Measurements from ENCODE around the gene PPFIBP1.
"Not testable (repeated sequence)": the region's sequence is repeated elsewhere in the genome, so short reads cannot be mapped to it uniquely, and the experiment has no call there.

The PPFIBP1 gene

GRCh38 chr12:27627853-27628469, 104.0 kb downstream of the PPFIBP1 start:
- DNase-seq (ENCODE audit: low read depth), result not testable (repeated sequence)

- peak; percentile 37 for DNase-seq (ENCODE audit: low read depth)
Measured at GRCh38 chr12:27630219-27630618, 106.2 kb downstream of the PPFIBP1 start.

GRCh38 chr12:27631365-27631764, 107.4 kb downstream of the PPFIBP1 start:
- DNase-seq (ENCODE audit: low read depth), result no peak

- DNase-seq (ENCODE audit: low read depth), result no peak
Measured at GRCh38 chr12:27631813-27632491, 107.9 kb downstream of the PPFIBP1 start.

- peak; percentile 79 for DNase-seq (ENCODE audit: low read depth)
Measured at GRCh38 chr12:27635349-27635972, 111.5 kb downstream of the PPFIBP1 start.

GRCh38 chr12:27636569-27636968, 112.6 kb downstream of the PPFIBP1 start:
- DNase-seq (ENCODE audit: low read depth), result not testable (repeated sequence)

- DNase-seq (ENCODE audit: low read depth), result no peak
Measured at GRCh38 chr12:27637524-27637923, 113.5 kb downstream of the PPFIBP1 start.

- DNase-seq (ENCODE audit: low read depth), result no peak
Measured at GRCh38 chr12:27639265-27639664, 115.3 kb downstream of the PPFIBP1 start.

- DNase-seq (ENCODE audit: low read depth), result not testable (repeated sequence)
Measured at GRCh38 chr12:27640566-27641200, 116.7 kb downstream of the PPFIBP1 start.

- peak; percentile 15 for DNase-seq (ENCODE audit: low read depth)
Measured at GRCh38 chr12:27642361-27642760, 118.4 kb downstream of the PPFIBP1 start.

- not testable (repeated sequence) for DNase-seq (ENCODE audit: low read depth)
Measured at GRCh38 chr12:27642892-27643291, 118.9 kb downstream of the PPFIBP1 start.

- no peak for DNase-seq (ENCODE audit: low read depth)
Measured at GRCh38 chr12:27644158-27644845, 120.3 kb downstream of the PPFIBP1 start.

GRCh38 chr12:27645671-27646070, 121.7 kb downstream of the PPFIBP1 start:
- DNase-seq (ENCODE audit: low read depth), result no peak

GRCh38 chr12:27646149-27646548, 122.1 kb downstream of the PPFIBP1 start:
- DNase-seq (ENCODE audit: low read depth), result no peak

GRCh38 chr12:27650011-27650410, 126.0 kb downstream of the PPFIBP1 start:
- no peak for DNase-seq (ENCODE audit: low read depth)

- peak; percentile 31 for DNase-seq (ENCODE audit: low read depth)
Measured at GRCh38 chr12:27651201-27651600, 127.2 kb downstream of the PPFIBP1 start.

GRCh38 chr12:27652174-27652763, 128.3 kb downstream of the PPFIBP1 start:
- DNase-seq (ENCODE audit: low read depth), result peak; percentile 89

- no peak for DNase-seq (ENCODE audit: low read depth)
Measured at GRCh38 chr12:27653661-27654060, 129.7 kb downstream of the PPFIBP1 start.

GRCh38 chr12:27655476-27655875, 131.5 kb downstream of the PPFIBP1 start:
- not testable (repeated sequence) for DNase-seq (ENCODE audit: low read depth)

- no peak for DNase-seq (ENCODE audit: low read depth)
Measured at GRCh38 chr12:27657296-27657695, 133.3 kb downstream of the PPFIBP1 start.

- DNase-seq (ENCODE audit: low read depth), result no peak
Measured at GRCh38 chr12:27665704-27666103, 141.7 kb downstream of the PPFIBP1 start.

GRCh38 chr12:27666510-27666909, 142.5 kb downstream of the PPFIBP1 start:
- no peak for DNase-seq (ENCODE audit: low read depth)

Data from ELR (cell line).